HEK293 (cell line): ENCODE data around the gene TMEM51.

Source experiments
- CTCF ChIA-PET: fragments of 350-600 bp; formaldehyde crosslinking; extraction: SDS; loops from one replicate; lab custom pipeline; 2021; ENCODE audit warnings: antibody characterized with exemption; lab: Yijun Ruan, JAX
- POLR2A ChIA-PET: fragments of 300-600 bp; formaldehyde crosslinking; extraction: SDS; loops from one replicate; lab custom pipeline; 2020; ENCODE audit warnings: antibody characterized with exemption, inconsistent platforms; lab: Yijun Ruan, JAX
- H3K27ac ChIP-seq: fragments of 200-500 bp; sonication (Bioruptor generic); 2 replicates; pipeline ENCODE4 v1.5.1; 2014; ENCODE audit warnings: low read depth, low read length, control low read depth, inconsistent platforms; ENCODE audit errors: extremely low read depth
- H3K36me3 ChIP-seq, 2 experiments: fragments of 200-500 bp in 1 of 2; sonication (Bioruptor generic) in 1 of 2; 1 replicate in 1 of 2; 2 replicates in 1 of 2; pipeline ENCODE4 v1.5.1; 2014 to 2017; ENCODE audit warnings: inconsistent platforms in 2 of 2, low read length in 2 of 2; ENCODE audit not compliant: control insufficient read depth in 2 of 2, insufficient read depth in 1 of 2
- H3K4me1 ChIP-seq: fragments of 200-500 bp; sonication (Bioruptor generic); 2 replicates; pipeline ENCODE4 v1.5.1; 2014; ENCODE audit warnings: mild to moderate bottlenecking, low read length, inconsistent platforms; ENCODE audit not compliant: control insufficient read depth, insufficient read depth
- H3K4me3 ChIP-seq: 2 replicates; pipeline ENCODE4 v1.5.1; 2011; ENCODE audit warnings: low read depth, mild to moderate bottlenecking, control low read depth, low read length, moderate library complexity
- H3K9me3 ChIP-seq: fragments of 200-500 bp; sonication (Bioruptor generic); 2 replicates; pipeline ENCODE4 v1.5.1; 2014; ENCODE audit warnings: low read depth, low read length, inconsistent platforms; ENCODE audit not compliant: control insufficient read depth, insufficient read depth
- EGR2 ChIP-seq: fragments of 450-650 bp; formaldehyde crosslinking; IDR thresholded peaks from 2 replicates; pipeline ENCODE4 v1.5.1; 2016; ENCODE audit warnings: low read depth, missing biosample characterization, missing genetic modification characterization
- HOXC10 ChIP-seq: sonication (generic); formaldehyde crosslinking; IDR thresholded peaks from 2 replicates; pipeline ENCODE4 v1.8.1; 2023; ENCODE audit warnings: mild to moderate bottlenecking, missing genetic modification reagents
- KLF8 ChIP-seq: fragments of 450-650 bp; formaldehyde crosslinking; IDR thresholded peaks from 2 replicates; pipeline ENCODE4 v1.5.1; 2016; ENCODE audit warnings: missing biosample characterization, missing genetic modification characterization
- SCRT2 ChIP-seq: fragments of 450-650 bp; formaldehyde crosslinking; IDR thresholded peaks from 2 replicates; pipeline ENCODE4 v1.5.1; 2016; ENCODE audit warnings: missing biosample characterization, missing genetic modification characterization
- ZBTB11 ChIP-seq: fragments of 450-650 bp; formaldehyde crosslinking; conservative IDR thresholded peaks from 2 replicates; pipeline ENCODE4 v1.5.1; 2016; ENCODE audit warnings: low read depth, missing biosample characterization, missing genetic modification characterization
- ZBTB21 ChIP-seq: fragments of 450-650 bp; formaldehyde crosslinking; IDR thresholded peaks from 2 replicates; pipeline ENCODE4 v1.5.1; 2017; ENCODE audit warnings: missing biosample characterization, missing genetic modification characterization
- ZBTB8A ChIP-seq: fragments of 450-650 bp; formaldehyde crosslinking; IDR thresholded peaks from 2 replicates; pipeline ENCODE4 v1.5.1; 2016; ENCODE audit warnings: missing biosample characterization, missing genetic modification characterization
- ZFHX2 ChIP-seq: fragments of 450-650 bp; formaldehyde crosslinking; conservative IDR thresholded peaks from 2 replicates; pipeline ENCODE4 v1.5.1; 2016; ENCODE audit warnings: missing biosample characterization, missing genetic modification characterization
- ZNF155 ChIP-seq: fragments of 450-650 bp; formaldehyde crosslinking; IDR thresholded peaks from 2 replicates; pipeline ENCODE4 v1.5.1; 2016; ENCODE audit warnings: missing biosample characterization, missing genetic modification characterization
- ZNF202 ChIP-seq: fragments of 450-650 bp; formaldehyde crosslinking; IDR thresholded peaks from 2 replicates; pipeline ENCODE4 v1.5.1; 2016; ENCODE audit warnings: missing biosample characterization, missing genetic modification characterization, borderline replicate concordance
- ZNF341 ChIP-seq: fragments of 450-650 bp; formaldehyde crosslinking; IDR thresholded peaks from 2 replicates; pipeline ENCODE4; 2016; ENCODE audit warnings: low read depth, missing biosample characterization, missing genetic modification characterization
- ZNF426 ChIP-seq: fragments of 450-650 bp; formaldehyde crosslinking; IDR thresholded peaks from 2 replicates; pipeline ENCODE4 v1.5.1; 2017; ENCODE audit warnings: missing biosample characterization, missing genetic modification characterization, mild to moderate bottlenecking, inconsistent platforms, moderate library complexity
- ZNF501 ChIP-seq: fragments of 450-650 bp; formaldehyde crosslinking; IDR thresholded peaks from 2 replicates; pipeline ENCODE4 v1.5.1; 2016; ENCODE audit warnings: missing biosample characterization, missing genetic modification characterization
- ZNF514 ChIP-seq: fragments of 450-650 bp; formaldehyde crosslinking; IDR thresholded peaks from 2 replicates; pipeline ENCODE4 v1.5.1; 2016; ENCODE audit warnings: missing biosample characterization, missing genetic modification characterization
- ZNF558 ChIP-seq: fragments of 450-650 bp; formaldehyde crosslinking; IDR thresholded peaks from 2 replicates; pipeline ENCODE4 v1.5.1; 2016; ENCODE audit warnings: missing biosample characterization, missing genetic modification characterization
- ZNF571 ChIP-seq: fragments of 450-650 bp; formaldehyde crosslinking; IDR thresholded peaks from 2 replicates; pipeline ENCODE4 v1.5.0; 2017; ENCODE audit warnings: missing biosample characterization, missing genetic modification characterization
- ZNF600 ChIP-seq: fragments of 450-650 bp; formaldehyde crosslinking; IDR thresholded peaks from 2 replicates; pipeline ENCODE4 v1.5.1; 2016; ENCODE audit warnings: missing biosample characterization, missing genetic modification characterization
- ZNF624 ChIP-seq: fragments of 450-650 bp; formaldehyde crosslinking; IDR thresholded peaks from 2 replicates; pipeline ENCODE4 v1.5.1; 2017; ENCODE audit warnings: missing biosample characterization, missing genetic modification characterization
- ZNF664 ChIP-seq: fragments of 450-650 bp; formaldehyde crosslinking; IDR thresholded peaks from 2 replicates; pipeline ENCODE4 v1.5.1; 2016; ENCODE audit warnings: missing biosample characterization, missing genetic modification characterization
- ZNF792 ChIP-seq: fragments of 450-650 bp; formaldehyde crosslinking; IDR thresholded peaks from 2 replicates; pipeline ENCODE4 v1.5.1; 2016; ENCODE audit warnings: missing biosample characterization, missing genetic modification characterization
- ZNF830 ChIP-seq: fragments of 450-650 bp; IDR thresholded peaks from 2 replicates; pipeline ENCODE4 v1.5.0; 2018; ENCODE audit warnings: missing biosample characterization, missing genetic modification characterization, low read depth, mild to moderate bottlenecking, moderate library complexity
- ZSCAN5A ChIP-seq: fragments of 450-650 bp; formaldehyde crosslinking; IDR thresholded peaks from 2 replicates; pipeline ENCODE4 v1.5.1; 2016; ENCODE audit warnings: missing biosample characterization, missing genetic modification characterization
- ZXDB ChIP-seq: fragments of 450-650 bp; formaldehyde crosslinking; IDR thresholded peaks from 2 replicates; pipeline ENCODE4 v1.5.1; 2016; ENCODE audit warnings: missing biosample characterization, missing genetic modification characterization

The TMEM51 gene

GRCh38 chr1:15151377-15151806, 2.2 kb upstream of the TMEM51 start:
- no peaks in the 10 kb centered on the region for H3K9me3 ChIP-seq
- no peaks in the 10 kb centered on the region for H3K4me1 ChIP-seq
- H3K36me3 ChIP-seq = no peaks in the 10 kb centered on the region
- ChIA-PET POLR2A (interaction anchor here (1.0 kb wide), 1 partner anchor 121 kb away, joined by 3 read pairs; no protein-coding TSS in a partner anchor), CTCF (interaction anchor here (0.6 to 4.0 kb wide), 18 partner anchors 8 to 651 kb away, joined by 3 to 59 read pairs (median 5); no protein-coding TSS in a partner anchor)
- no peak for TF ChIP-seq ZNF426 (tag by site-specific recombination)
- TF ChIP-seq ZNF792 = no peak
- TF ChIP-seq ZNF341 (tag by site-specific recombination) = peak; percentile 47; the same call in 1 of the 2 replicates
- H3K4me3 ChIP-seq = no peak overlapping the region
- H3K27ac ChIP-seq = no peak overlapping the region

DNA sequence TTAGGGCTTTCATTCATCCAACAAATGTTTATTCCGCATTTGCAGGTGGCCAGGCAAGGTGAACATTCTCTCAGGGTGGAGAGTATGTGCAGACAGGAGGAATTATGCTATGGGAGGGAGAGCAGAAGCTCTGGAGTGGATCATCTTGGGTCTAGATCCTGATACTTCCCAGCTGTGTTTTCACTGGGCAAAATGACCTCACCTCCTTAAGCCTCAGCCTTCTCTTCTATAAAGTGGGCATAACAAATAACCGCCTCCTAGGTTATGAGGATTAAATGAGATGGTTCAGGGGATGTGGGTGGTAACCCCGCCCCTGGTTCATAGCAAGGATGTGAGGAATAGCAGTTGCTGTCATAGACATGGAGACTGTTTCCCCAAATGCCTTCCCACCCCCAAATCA, 1.7 kb upstream of the TMEM51 start:
- POLR2A ChIA-PET = interaction anchor here (0.7 kb wide), 1 partner anchor 23 kb away, joined by 3 read pairs; no protein-coding TSS in a partner anchor

GRCh38 chr1:15152318-15153183, 996 bp upstream of the TMEM51 start:
- Histone ChIP-seq H3K9me3 (no peaks in the 10 kb centered on the region), H3K4me3 (peak overlapping the region; percentile 60), H3K4me1 (0 out of 2 replicates have a peak, but pooled peaks cover 2% of the 10 kb centered on the region), H3K36me3 (no peaks in the 10 kb centered on the region), H3K27ac (peak overlapping the region; percentile 49; the same call in 1 of the 2 replicates)
- ChIA-PET CTCF (interaction anchor here (0.6 to 4.0 kb wide), 30 partner anchors 9 to 161 kb away, joined by 3 to 59 read pairs (median 4); no protein-coding TSS in a partner anchor), POLR2A (interaction anchor here (0.7 to 1.3 kb wide), 3 partner anchors 22 to 473 kb away, joined by 3 to 4 read pairs (median 3); no protein-coding TSS in a partner anchor)
- TF ChIP-seq ZNF202 (tag by site-specific recombination) (no peak), ZNF558 (tag by site-specific recombination) (no peak), ZBTB8A (tag by site-specific recombination) (peak; percentile 90), ZNF830 (no peak), ZNF624 (tag by site-specific recombination) (no peak), ZBTB21 (tag by site-specific recombination) (0 out of 2 replicates have a peak, but pooled peaks have one; percentile 40), ZNF501 (tag by site-specific recombination) (peak; percentile 47), ZNF600 (tag by site-specific recombination) (peak; percentile 91), KLF8 (peak; percentile 71; the same call in 1 of the 2 replicates), SCRT2 (no peak), ZSCAN5A (tag by site-specific recombination) (no peak), ZNF155 (tag by site-specific recombination) (no peak), EGR2 (tag by site-specific recombination) (no peak), ZNF571 (no peak), HOXC10 (CRISPR knock-in tag) (no peak), ZXDB (tag by site-specific recombination) (no peak; the same call in 1 of the 2 replicates), ZNF514 (tag by site-specific recombination) (no peak)

More for the DNA sequence above, 1.7 kb upstream of the TMEM51 start:
- H3K4me3 ChIP-seq = no peak overlapping the region
- no peak for TF ChIP-seq ZBTB11 (tag by site-specific recombination)
- TF ChIP-seq ZFHX2 (tag by site-specific recombination) = peak; percentile 38; the same call in 1 of the 2 replicates
- TF ChIP-seq ZNF664 (tag by site-specific recombination) = peak; percentile 85
- CTCF ChIA-PET = interaction anchor here (0.6 to 4.0 kb wide), 22 partner anchors 8 to 153 kb away, joined by 3 to 59 read pairs (median 5); no protein-coding TSS in a partner anchor
- no peak overlapping the region for H3K27ac ChIP-seq
- H3K9me3 ChIP-seq = no peaks in the 10 kb centered on the region
- 0 out of 2 replicates have a peak, but pooled peaks cover 1% of the 10 kb centered on the region for H3K4me1 ChIP-seq
- no peaks in the 10 kb centered on the region for H3K36me3 ChIP-seq
